Loucy (cell line): Measurements from ENCODE around the gene CDC7.
A peak's percentile ranks its signal among the peaks of the same experiment; 100 is the strongest.

Source experiments
- H2AFZ ChIP-seq: fragments of 200-600 bp; sonication (generic); 2 replicates; pipeline ENCODE4 v1.6.0; 2016; ENCODE audit warnings: antibody characterized with exemption, mild to moderate bottlenecking, low read length, moderate library complexity
- H3F3A ChIP-seq: fragments of 200-600 bp; 2 replicates; pipeline ENCODE4 v1.6.0; 2016; ENCODE audit warnings: antibody characterized with exemption, low read depth, mild to moderate bottlenecking
- H3K27me3 ChIP-seq: fragments of 200-600 bp; sonication (generic); 2 replicates; pipeline ENCODE4 v1.6.1; 2014; ENCODE audit warnings: low read length, mild to moderate bottlenecking; ENCODE audit not compliant: insufficient read depth, poor library complexity, severe bottlenecking
- H3K36me3 ChIP-seq: fragments of 200-600 bp; sonication (generic); 2 replicates; pipeline ENCODE4 v1.6.1; 2016; ENCODE audit warnings: low read length; ENCODE audit not compliant: insufficient read depth
- H3K4me1 ChIP-seq: fragments of 200-600 bp; sonication (generic); 2 replicates; pipeline ENCODE4 v1.5.1; 2014; ENCODE audit warnings: low read length, mild to moderate bottlenecking; ENCODE audit not compliant: insufficient read depth, poor library complexity, severe bottlenecking
- H3K4me2 ChIP-seq: fragments of 200-600 bp; sonication (generic); 2 replicates; pipeline ENCODE4 v1.6.0; 2014; ENCODE audit warnings: antibody characterized with exemption, low read length, low read depth, mild to moderate bottlenecking; ENCODE audit not compliant: poor library complexity, severe bottlenecking
- H3K4me3 ChIP-seq: fragments of 200-600 bp; sonication (generic); 2 replicates; pipeline ENCODE4 v1.5.1; 2014; ENCODE audit warnings: low read length, mild to moderate bottlenecking, mixed read lengths; ENCODE audit not compliant: poor library complexity, severe bottlenecking
- H3K79me2 ChIP-seq: fragments of 200-600 bp; sonication (generic); 2 replicates; pipeline ENCODE4 v1.6.1; 2014; ENCODE audit warnings: low read length; ENCODE audit not compliant: insufficient read depth
- H3K9ac ChIP-seq: fragments of 200-600 bp; sonication (generic); 2 replicates; pipeline ENCODE4 v1.6.0; 2014; ENCODE audit warnings: mild to moderate bottlenecking, low read depth, low read length, moderate library complexity; ENCODE audit not compliant: poor library complexity, severe bottlenecking
- H3K9me2 ChIP-seq: fragments of 200-600 bp; sonication (generic); replicated peaks from 2 replicates; pipeline ENCODE4 v1.6.1; 2016; ENCODE audit warnings: low read depth, low read length, mixed read lengths
- H3K9me3 ChIP-seq: fragments of 200-600 bp; sonication (generic); 2 replicates; pipeline ENCODE4 v1.6.1; 2014; ENCODE audit warnings: mild to moderate bottlenecking, antibody characterized with exemption, low read length, low read depth; ENCODE audit not compliant: insufficient read depth
- H4K20me1 ChIP-seq: fragments of 200-600 bp; sonication (generic); 2 replicates; pipeline ENCODE4 v1.6.0; 2014; ENCODE audit warnings: antibody characterized with exemption, low read length, mild to moderate bottlenecking; ENCODE audit not compliant: insufficient read depth, poor library complexity, severe bottlenecking
- CTCF ChIP-seq: fragments of 200-600 bp; sonication (generic); conservative IDR thresholded peaks from 2 replicates; pipeline ENCODE4 v1.5.1; 2014; ENCODE audit warnings: mild to moderate bottlenecking, antibody characterized with exemption, low read length
- EZH2phosphoT487 ChIP-seq: fragments of 200-600 bp; IDR thresholded peaks from 2 replicates; pipeline ENCODE4 v1.6.1; 2018; ENCODE audit warnings: antibody characterized with exemption, mild to moderate bottlenecking, moderate library complexity, borderline replicate concordance

Gene CDC7

DNA sequence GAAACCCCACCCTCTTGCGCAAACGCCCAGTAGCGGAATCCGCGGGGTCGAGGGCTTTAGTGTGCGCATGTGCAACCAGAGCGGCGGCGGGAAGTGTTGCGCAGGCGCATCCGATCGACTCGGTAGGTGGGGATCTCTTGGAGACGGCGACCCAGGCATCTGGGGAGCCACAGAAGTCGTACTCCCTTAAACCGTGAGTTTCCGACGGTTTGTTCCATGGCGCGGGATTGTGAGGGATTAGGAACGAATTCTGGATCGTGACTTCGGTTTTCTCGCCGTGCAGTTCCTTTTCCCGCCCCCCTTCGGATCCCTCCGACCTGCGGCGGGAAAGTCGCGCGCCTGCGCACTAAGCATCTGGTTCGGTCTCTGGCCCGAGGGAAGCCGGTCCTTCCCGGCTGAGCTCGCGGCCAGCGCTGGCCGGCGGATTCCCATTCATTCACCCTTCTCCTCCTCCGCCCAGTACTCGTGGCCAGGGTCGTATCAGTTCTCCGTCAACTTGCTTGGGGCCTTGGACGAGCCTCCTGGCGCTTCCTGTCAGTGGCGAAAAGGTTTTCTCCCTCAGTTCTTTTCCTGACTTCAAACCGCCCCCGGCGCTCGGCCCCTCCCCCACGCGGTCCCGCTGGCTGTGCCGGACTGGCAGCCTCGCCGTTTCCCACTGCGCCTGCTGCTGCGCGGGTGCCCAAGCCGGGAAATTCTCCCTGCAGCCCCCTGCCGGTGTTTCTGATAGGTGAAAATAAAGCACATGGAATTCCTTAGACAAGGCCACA lies at the start of gene CDC7:
Gene CDC7 (plus strand): TSS at position 96 of the 767 bp plus-strand sequence. CDS start 866 bp downstream, outside the sequence.
- no peaks in the 10 kb centered on the region for H3K27me3 ChIP-seq
- H3K9me2 ChIP-seq: no peaks in the 10 kb centered on the region
- TF ChIP-seq EZH2phosphoT487: no peak
- TF ChIP-seq CTCF: peak; percentile 59
- H3K4me2 ChIP-seq: peak within 1 kb of the TSS; percentile 72
- H3F3A ChIP-seq: no peaks in the 10 kb centered on the region
- H3K79me2 ChIP-seq: peaks cover 49% of the 10 kb centered on the region
- H3K4me1 ChIP-seq: peaks cover 50% of the 10 kb centered on the region
- no peaks in the 10 kb centered on the region for H3K9me3 ChIP-seq
- H3K36me3 ChIP-seq: no peaks in the 10 kb centered on the region
- H4K20me1 ChIP-seq: peaks cover 40% of the 10 kb centered on the region
- H2AFZ ChIP-seq: peak within 1 kb of the TSS; percentile 95
- H3K4me3 ChIP-seq: peak within 1 kb of the TSS; percentile 84
- H3K9ac ChIP-seq: peak within 1 kb of the TSS; percentile 76

DNA sequence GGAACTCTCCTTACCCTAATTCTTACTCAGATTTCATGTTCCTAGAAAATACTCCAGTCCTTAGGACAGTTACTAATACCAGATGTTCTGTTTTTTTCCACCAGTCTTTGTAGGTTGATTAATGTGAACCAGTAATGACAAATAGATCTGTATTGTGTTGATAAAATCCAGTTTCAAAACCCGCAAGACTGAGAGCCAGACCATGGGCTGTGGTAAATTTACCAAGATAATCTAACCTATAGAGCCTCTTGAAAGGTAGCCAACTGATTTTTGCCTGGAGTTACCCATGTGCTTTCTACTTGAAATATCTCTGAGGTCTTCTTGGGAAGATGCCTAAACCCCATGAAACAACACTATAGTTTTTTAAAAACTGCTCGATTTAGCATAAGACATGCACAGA lies 46.5 kb upstream of the CDC7 start:
- Histone ChIP-seq H2AFZ (no peak overlapping the region), H3K36me3 (no peaks in the 10 kb centered on the region), H3K9me2 (no peaks in the 10 kb centered on the region), H3K4me1 (no peaks in the 10 kb centered on the region), H3K79me2 (no peaks in the 10 kb centered on the region), H3K4me2 (no peak overlapping the region), H3K4me3 (no peak overlapping the region), H3K9ac (no peak overlapping the region), H3K9me3 (no peaks in the 10 kb centered on the region), H4K20me1 (no peaks in the 10 kb centered on the region), H3F3A (no peaks in the 10 kb centered on the region), H3K27me3 (no peaks in the 10 kb centered on the region)
- TF ChIP-seq EZH2phosphoT487 (no peak), CTCF (no peak)

DNA sequence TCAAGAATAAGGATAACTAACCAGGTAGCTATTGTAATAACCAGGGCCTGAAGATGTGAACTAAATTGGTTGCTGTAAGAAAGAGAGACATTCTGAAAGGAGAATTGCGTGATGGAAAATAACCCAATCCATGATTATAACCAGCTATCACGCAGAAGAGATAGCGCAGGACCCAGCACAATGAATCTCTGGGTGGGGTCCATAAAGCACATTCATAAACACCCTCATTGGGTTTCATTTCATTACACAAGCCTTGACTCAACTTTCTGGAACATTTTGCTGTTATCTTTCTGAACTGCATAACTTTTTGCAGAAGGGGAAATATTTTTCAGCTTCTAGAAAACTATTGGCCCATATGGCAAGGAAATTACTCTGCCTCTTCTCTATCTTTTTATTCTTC lies 45.3 kb upstream of the CDC7 start:
- Histone ChIP-seq H3K79me2 (no peaks in the 10 kb centered on the region), H3K36me3 (no peaks in the 10 kb centered on the region), H3F3A (no peaks in the 10 kb centered on the region), H2AFZ (no peak overlapping the region), H3K27me3 (no peaks in the 10 kb centered on the region), H3K9me3 (no peaks in the 10 kb centered on the region), H3K4me3 (no peak overlapping the region), H3K9me2 (no peaks in the 10 kb centered on the region), H3K9ac (no peak overlapping the region), H3K4me1 (no peaks in the 10 kb centered on the region), H3K4me2 (no peak overlapping the region), H4K20me1 (no peaks in the 10 kb centered on the region)
- TF ChIP-seq CTCF (no peak), EZH2phosphoT487 (no peak)
